HAP-1 (cell line): Measurements from ENCODE around the gene TRIM45.
"Not testable (repeated sequence)": the region's sequence is repeated elsewhere in the genome, so short reads cannot be mapped to it uniquely, and the experiment has no call there.

ENCODE experiments used
- DNase-seq, 2 experiments: peaks; one replicate each; pipeline ENCODE4 v3.0.0-alpha.2; 2016 to 2020; ENCODE audit warnings: low spot score in 2 of 2
- H3K27me3 ChIP-seq: fragments of 250-450 bp; sonication (Bioruptor Pico); 2 replicates; pipeline ENCODE4 v1.5.1; 2020; ENCODE audit warnings: low read depth, mild to moderate bottlenecking, moderate library complexity
- H3K36me3 ChIP-seq: fragments of 250-450 bp; sonication (Bioruptor Pico); replicated peaks from 2 replicates; pipeline ENCODE4 v1.5.1; 2020; ENCODE audit warnings: mild to moderate bottlenecking
- H3K4me1 ChIP-seq: fragments of 250-450 bp; sonication (Bioruptor Pico); 2 replicates; pipeline ENCODE4 v1.5.1; 2020; ENCODE audit warnings: mild to moderate bottlenecking
- H3K4me3 ChIP-seq: fragments of 250-450 bp; sonication (Bioruptor Pico); 2 replicates; pipeline ENCODE4 v1.5.1; 2020; ENCODE audit warnings: mild to moderate bottlenecking, moderate library complexity
- H3K9me3 ChIP-seq: fragments of 250-450 bp; sonication (Bioruptor Pico); 2 replicates; pipeline ENCODE4 v1.5.1; 2020; ENCODE audit warnings: mild to moderate bottlenecking, moderate library complexity
- in situ Hi-C: fragments of 300-500 bp; cut with MboI; formaldehyde crosslinking; loops from 3 replicates; pipeline ENCODE4 v1.14.3; 2020; ENCODE audit warnings: low sequenced_read_pairs, inconsistent platforms, mixed read lengths

The TRIM45 gene

DNA sequence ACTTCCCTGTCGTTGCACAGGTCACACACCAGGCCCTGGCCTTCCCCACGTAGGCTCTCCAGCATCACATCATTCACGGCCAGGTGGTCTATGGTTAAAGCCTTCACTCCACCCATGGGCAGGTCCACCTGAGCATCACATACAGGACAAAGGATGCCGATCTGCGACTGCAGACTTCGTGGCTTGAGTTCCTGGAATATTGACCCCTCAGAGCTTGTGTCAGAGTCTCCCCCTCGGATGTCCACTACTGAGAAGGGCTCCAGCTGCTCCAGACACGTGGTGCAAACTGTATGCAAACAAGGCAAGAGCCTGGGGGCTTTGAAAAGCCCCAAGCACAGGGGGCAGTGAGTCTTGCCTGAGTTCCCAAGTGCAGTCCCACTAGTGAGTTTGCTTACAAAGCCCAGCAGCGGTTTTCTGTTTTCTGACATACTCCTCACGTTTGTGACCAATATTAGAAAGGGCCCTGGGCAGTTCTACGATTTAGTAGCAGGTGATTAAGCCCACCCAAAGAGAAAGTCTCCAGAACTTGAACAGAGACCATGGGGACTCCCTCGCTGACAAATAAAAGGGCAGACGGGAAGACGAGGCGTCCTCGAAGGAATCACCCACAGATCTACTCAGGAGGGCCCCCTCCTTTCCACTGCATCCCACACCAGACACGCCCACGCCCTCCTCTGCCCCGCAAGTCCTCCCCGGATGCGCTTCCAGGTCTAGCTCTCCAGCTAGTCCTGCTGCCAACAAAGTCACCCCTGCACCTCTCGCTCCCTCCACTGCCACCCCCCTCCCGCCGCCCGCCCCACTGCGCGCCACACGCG lies 568 bp downstream of the TRIM45 start:
- H3K4me1 ChIP-seq: peaks cover 5% of the 10 kb centered on the region
- H3K36me3 ChIP-seq: no peaks in the 10 kb centered on the region
- DNase-seq: no peak
- H3K9me3 ChIP-seq: no peaks in the 10 kb centered on the region
- H3K4me3 ChIP-seq: peak overlapping the region; percentile 49
- in situ Hi-C loops: no loop called here
- H3K27me3 ChIP-seq: peaks cover 13% of the 10 kb centered on the region

DNA sequence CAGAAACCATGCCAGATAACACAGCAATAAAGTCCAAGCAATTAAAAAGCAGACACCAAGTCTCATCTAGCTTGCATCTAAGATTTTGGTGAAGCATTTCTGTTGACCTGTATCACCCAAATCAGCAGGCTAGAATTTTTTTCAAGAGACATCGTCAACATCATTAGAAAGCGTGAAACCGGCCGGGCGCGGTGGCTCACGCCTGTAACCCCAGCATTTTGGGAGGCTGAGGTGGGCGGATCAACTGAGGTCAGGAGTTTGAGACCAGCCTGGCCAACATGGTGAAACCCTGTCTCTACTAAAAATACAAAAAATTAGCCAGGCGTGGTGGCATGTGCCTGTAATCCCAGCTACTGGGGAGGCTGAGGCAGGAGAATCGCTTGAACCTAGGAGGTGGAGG lies 2.4 kb downstream of the TRIM45 start:
- H3K4me1 ChIP-seq, H3K27me3 ChIP-seq, in situ Hi-C loops, DNase-seq, H3K9me3 ChIP-seq, H3K4me3 ChIP-seq, H3K36me3 ChIP-seq: not testable (repeated sequence)

GRCh38 chr1:117118137-117118536 lies 3.4 kb downstream of the TRIM45 start:
- H3K9me3 ChIP-seq: no peaks in the 10 kb centered on the region
- no peaks in the 10 kb centered on the region for H3K27me3 ChIP-seq
- in situ Hi-C loops: no loop called here
- H3K4me3 ChIP-seq: no peak overlapping the region
- no peak for DNase-seq
- H3K36me3 ChIP-seq: peaks cover 6% of the 10 kb centered on the region
- H3K4me1 ChIP-seq: peaks cover 5% of the 10 kb centered on the region

GRCh38 chr1:117117697-117118096 lies 3.9 kb downstream of the TRIM45 start:
- Histone ChIP-seq H3K27me3 (no peaks in the 10 kb centered on the region), H3K9me3 (no peaks in the 10 kb centered on the region), H3K36me3 (peaks cover 6% of the 10 kb centered on the region), H3K4me1 (peaks cover 5% of the 10 kb centered on the region), H3K4me3 (no peak overlapping the region)
- in situ Hi-C loops: no loop called here
- DNase-seq: no peak

DNA sequence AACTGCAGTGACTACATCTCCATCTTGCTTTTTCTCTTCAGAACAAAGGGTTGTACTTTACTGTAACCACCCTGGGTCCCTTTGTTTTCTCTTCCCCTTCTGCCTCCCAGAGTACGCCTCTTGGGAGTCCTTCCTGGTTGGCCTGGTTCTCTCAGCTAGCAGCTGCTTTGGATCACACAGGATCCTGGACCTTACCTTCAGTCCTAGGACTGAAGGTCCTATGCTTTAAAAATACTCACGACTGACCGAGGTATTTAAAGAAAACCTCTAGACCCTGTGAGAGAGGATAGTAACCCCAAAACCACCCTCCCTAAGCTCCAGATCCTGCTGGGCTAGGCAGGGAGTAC lies 4.8 kb downstream of the TRIM45 start:
- H3K27me3 ChIP-seq: no peaks in the 10 kb centered on the region
- no peaks in the 10 kb centered on the region for H3K9me3 ChIP-seq
- H3K4me3 ChIP-seq: no peak overlapping the region
- peaks cover 6% of the 10 kb centered on the region for H3K36me3 ChIP-seq
- in situ Hi-C loops: no loop called here
- no peak for DNase-seq
- H3K4me1 ChIP-seq: peaks cover 13% of the 10 kb centered on the region

GRCh38 chr1:117116090-117116783 lies 5.3 kb downstream of the TRIM45 start:
- H3K4me1 ChIP-seq: peaks cover 13% of the 10 kb centered on the region
- no peak for DNase-seq
- no peaks in the 10 kb centered on the region for H3K27me3 ChIP-seq
- H3K4me3 ChIP-seq: no peak overlapping the region
- in situ Hi-C loops: no loop called here
- H3K36me3 ChIP-seq: peaks cover 6% of the 10 kb centered on the region
- no peaks in the 10 kb centered on the region for H3K9me3 ChIP-seq

DNA sequence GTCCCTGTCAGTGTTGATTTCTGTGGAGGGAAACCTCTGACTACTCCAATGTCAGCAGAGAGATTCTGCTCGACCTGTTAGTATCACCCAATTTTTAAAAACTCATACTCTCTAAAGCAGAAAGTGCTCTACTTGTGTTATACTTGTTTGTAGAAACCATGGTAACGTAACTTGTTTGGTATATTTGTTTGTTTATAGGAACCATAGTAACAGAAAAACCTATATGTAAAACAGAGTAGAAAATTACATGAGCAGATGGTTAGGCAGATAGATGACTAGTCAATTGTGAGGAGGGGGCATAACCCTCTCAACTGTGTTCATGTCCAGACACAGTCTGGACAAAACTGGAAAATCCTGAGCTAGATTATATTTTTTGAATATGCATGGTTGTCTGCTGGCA lies 6.7 kb downstream of the TRIM45 start:
- Histone ChIP-seq H3K27me3 (no peaks in the 10 kb centered on the region), H3K36me3 (peaks cover 6% of the 10 kb centered on the region), H3K4me3 (no peak overlapping the region), H3K9me3 (no peaks in the 10 kb centered on the region), H3K4me1 (peaks cover 7% of the 10 kb centered on the region; the same call in 1 of the 2 replicates)
- DNase-seq: no peak
- in situ Hi-C loops: no loop called here

GRCh38 chr1:117113199-117113598 lies 8.3 kb downstream of the TRIM45 start:
- H3K27me3 ChIP-seq: no peaks in the 10 kb centered on the region
- H3K4me1 ChIP-seq: peaks cover 7% of the 10 kb centered on the region; the same call in 1 of the 2 replicates
- H3K36me3 ChIP-seq: peaks cover 6% of the 10 kb centered on the region
- H3K4me3 ChIP-seq: no peak overlapping the region
- in situ Hi-C loops: no loop called here
- no peak for DNase-seq
- no peaks in the 10 kb centered on the region; the same call in 1 of the 2 replicates for H3K9me3 ChIP-seq

DNA sequence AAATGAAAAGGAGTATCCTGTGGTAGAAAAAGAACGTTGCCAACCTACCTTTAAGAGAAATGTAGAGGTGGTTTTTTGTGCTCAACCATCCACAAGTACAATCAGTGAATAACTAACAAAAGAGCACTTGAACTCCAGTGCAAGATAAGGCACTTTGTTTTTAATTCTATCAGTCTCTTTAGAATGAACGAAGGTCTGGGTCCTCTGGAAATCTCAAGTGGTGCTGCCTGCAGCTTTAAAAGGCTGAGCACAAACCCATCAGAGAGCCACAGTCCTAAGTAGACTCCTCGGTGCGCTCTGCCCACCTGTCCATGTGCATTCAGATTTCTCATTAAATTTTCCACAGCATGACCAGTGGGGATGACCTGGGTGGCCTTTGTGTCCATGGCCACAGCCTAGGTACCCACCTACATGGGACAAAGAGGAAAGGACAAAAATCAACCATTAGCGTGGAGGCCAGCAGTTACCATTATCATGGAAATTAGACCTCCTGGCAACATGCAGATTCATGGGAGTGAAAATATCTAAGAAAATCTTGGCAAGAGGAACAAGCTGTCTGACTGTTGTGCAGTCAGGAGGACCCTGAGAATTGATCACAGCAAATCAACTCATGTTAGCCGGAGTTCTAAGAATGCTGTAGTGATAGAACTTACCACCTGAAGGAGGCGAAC lies 9.4 kb downstream of the TRIM45 start:
- peaks cover 6% of the 10 kb centered on the region for H3K36me3 ChIP-seq
- H3K4me3 ChIP-seq: no peak overlapping the region
- no peak for DNase-seq
- H3K4me1 ChIP-seq: peaks cover 7% of the 10 kb centered on the region; the same call in 1 of the 2 replicates
- in situ Hi-C loops: no loop called here
- no peaks in the 10 kb centered on the region for H3K27me3 ChIP-seq
- H3K9me3 ChIP-seq: no peaks in the 10 kb centered on the region; the same call in 1 of the 2 replicates

DNA sequence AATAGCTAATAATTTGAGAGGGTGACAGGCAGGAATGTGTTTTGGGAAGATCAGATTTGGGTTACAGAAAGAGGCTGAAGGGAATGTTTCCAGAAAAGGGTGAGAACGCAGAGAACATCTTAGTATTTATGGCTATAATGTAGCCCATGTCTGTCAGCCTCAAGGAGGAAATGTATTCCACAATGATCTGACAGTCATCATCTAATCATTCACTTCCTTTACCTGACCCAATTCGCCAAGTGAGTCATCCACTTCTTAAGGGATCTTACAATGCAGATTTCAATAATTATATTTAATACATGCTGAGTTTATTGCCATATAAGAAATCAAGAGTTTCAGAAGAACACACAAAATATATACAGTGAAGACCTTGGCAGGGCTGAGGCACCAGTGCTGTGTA lies 10.8 kb downstream of the TRIM45 start:
- Histone ChIP-seq H3K4me3 (no peak overlapping the region), H3K4me1 (peaks cover 7% of the 10 kb centered on the region; the same call in 1 of the 2 replicates), H3K36me3 (peaks cover 6% of the 10 kb centered on the region), H3K27me3 (no peaks in the 10 kb centered on the region), H3K9me3 (no peaks in the 10 kb centered on the region; the same call in 1 of the 2 replicates)
- in situ Hi-C loops: no loop called here
- DNase-seq: no peak

DNA sequence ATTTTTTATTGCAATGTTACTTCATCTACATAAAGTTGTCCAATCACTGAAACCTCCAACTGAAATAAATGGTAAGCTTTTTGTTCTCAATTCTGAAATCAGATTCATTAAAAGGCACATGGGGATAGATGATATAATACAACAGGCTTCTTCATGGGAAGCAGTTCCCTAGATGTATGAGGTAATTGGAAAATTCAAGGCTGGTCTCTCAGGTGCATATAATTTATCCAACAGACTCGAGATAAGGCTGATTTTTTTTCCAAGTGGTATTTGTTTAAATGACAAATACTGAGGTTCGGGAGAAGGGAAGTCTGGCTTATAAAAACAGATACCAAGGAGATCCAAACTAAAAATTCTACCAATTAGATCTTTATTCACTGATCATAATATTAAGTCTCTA lies 14.2 kb downstream of the TRIM45 start:
- Histone ChIP-seq H3K36me3 (peaks cover 15% of the 10 kb centered on the region), H3K9me3 (no peaks in the 10 kb centered on the region; the same call in 1 of the 2 replicates), H3K27me3 (no peaks in the 10 kb centered on the region), H3K4me1 (peaks cover 5% of the 10 kb centered on the region; the same call in 1 of the 2 replicates), H3K4me3 (no peak overlapping the region)
- no peak for DNase-seq
- in situ Hi-C loops: no loop called here

- in situ Hi-C loops: no loop called here
- Histone ChIP-seq H3K36me3 (peaks cover 23% of the 10 kb centered on the region), H3K27me3 (no peaks in the 10 kb centered on the region), H3K9me3 (no peaks in the 10 kb centered on the region; the same call in 1 of the 2 replicates), H3K4me1 (no peaks in the 10 kb centered on the region), H3K4me3 (no peak overlapping the region)
- DNase-seq: no peak
These were observed 15.1 kb downstream of the TRIM45 start for GRCh38 chr1:117106478-117106877.

GRCh38 chr1:117105722-117106121 lies 15.8 kb downstream of the TRIM45 start:
- Histone ChIP-seq H3K4me1 (no peaks in the 10 kb centered on the region), H3K27me3 (no peaks in the 10 kb centered on the region), H3K4me3 (no peak overlapping the region), H3K9me3 (no peaks in the 10 kb centered on the region; the same call in 1 of the 2 replicates), H3K36me3 (peaks cover 31% of the 10 kb centered on the region)
- DNase-seq: no peak
- in situ Hi-C loops: no loop called here

GRCh38 chr1:117104986-117105385 lies 16.6 kb downstream of the TRIM45 start:
- DNase-seq: no peak
- Histone ChIP-seq H3K36me3 (peaks cover 38% of the 10 kb centered on the region), H3K9me3 (no peaks in the 10 kb centered on the region; the same call in 1 of the 2 replicates), H3K4me1 (no peaks in the 10 kb centered on the region), H3K4me3 (no peak overlapping the region), H3K27me3 (no peaks in the 10 kb centered on the region)
- in situ Hi-C loops: no loop called here
